Astrocyte of the spinal cord (primary cell): ENCODE results near the gene ANKRD23.

Source experiments
- DNase-seq: peaks from one replicate; pipeline ENCODE4 v3.0.0; 2011; ENCODE audit warnings: low read depth, low spot score
- H3K4me3 ChIP-seq: 2 replicates; pipeline ENCODE4 v1.5.1; 2011; ENCODE audit warnings: low read depth, mild to moderate bottlenecking, low read length, moderate library complexity
- CTCF ChIP-seq: IDR thresholded peaks from 2 replicates; pipeline ENCODE4 v1.5.1; 2012; ENCODE audit warnings: low read depth, mild to moderate bottlenecking, low read length, inconsistent platforms
- in situ Hi-C: cut with HindIII; loops from 2 replicates; pipeline ENCODE4 v1.10.0; 2017; ENCODE audit warnings: low sequenced_read_pairs

ANKRD23 gene

GRCh38 chr2:96861074-96861473 is 17.3 kb upstream of the ANKRD23 start:
- DNase-seq = no peak
- H3K4me3 ChIP-seq = no peak overlapping the region
- in situ Hi-C loops = no loop called here
- no peak for TF ChIP-seq CTCF

- no peak overlapping the region for H3K4me3 ChIP-seq
- TF ChIP-seq CTCF = no peak
- DNase-seq = no peak
- in situ Hi-C loops = no loop called here
Measured at GRCh38 chr2:96860065-96861029, 16.5 kb upstream of the ANKRD23 start.

- no peak overlapping the region for H3K4me3 ChIP-seq
- DNase-seq = no peak
- no peak for TF ChIP-seq CTCF
- in situ Hi-C loops = no loop called here
Measured at GRCh38 chr2:96859681-96860064, 15.9 kb upstream of the ANKRD23 start.

GRCh38 chr2:96859099-96859649 is 15.4 kb upstream of the ANKRD23 start:
- no peak for DNase-seq
- TF ChIP-seq CTCF = no peak
- in situ Hi-C loops = no loop called here
- H3K4me3 ChIP-seq = no peak overlapping the region

- peak within 1 kb of the TSS; percentile 74 for H3K4me3 ChIP-seq
- in situ Hi-C loops = no loop called here
- TF ChIP-seq CTCF = peak; percentile 77
- DNase-seq = peak; percentile 99
Measured at GRCh38 chr2:96857667-96858372, 14.0 kb upstream of the ANKRD23 start, which contains the start of gene ANKRD39. Gene ANKRD39 (minus strand): TSS chr2:96858016. CDS start chr2:96857987, 29 bp downstream.
